ENCODE data around the gene UBE2R2.

GRCh38 chr9:33943389-33943788, 126.4 kb downstream of the UBE2R2 start:
- TF ChIP-seq EZH2 (IDR thresholded peaks at IDR 0.05; ENCODE audit: low read length, missing control alignments) (no peak), CTCF (conservative IDR thresholded peaks at IDR 0.05 in 1 of 2, IDR thresholded peaks at IDR 0.05 in 1 of 2; ENCODE audit: low read depth in 1 of 2, low read length in 2 of 2) (no peak)

Data from fibroblast of lung (primary cell).